ENCODE results near the gene TLR10.

DNA sequence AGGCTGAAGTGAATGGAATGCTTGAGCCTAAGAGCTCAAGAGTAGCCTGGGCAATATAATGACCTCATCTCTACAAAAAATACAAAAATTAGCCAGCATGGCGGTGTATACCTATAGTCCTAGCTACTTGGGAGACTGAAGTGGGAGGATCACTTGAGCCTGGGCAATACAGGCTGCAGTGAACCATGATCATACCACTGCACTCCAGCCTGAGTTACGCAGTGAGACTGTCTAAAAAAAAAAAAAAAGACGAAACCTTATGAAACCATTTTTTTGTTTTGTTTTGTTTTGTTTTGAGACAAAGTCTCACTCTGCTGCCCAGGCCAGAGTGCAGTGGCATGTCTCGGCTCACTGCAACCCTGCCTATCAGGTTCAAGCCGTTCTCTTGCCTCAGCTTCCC, 36.9 kb downstream of the TLR10 start:
- TF ChIP-seq, protein P1, sequence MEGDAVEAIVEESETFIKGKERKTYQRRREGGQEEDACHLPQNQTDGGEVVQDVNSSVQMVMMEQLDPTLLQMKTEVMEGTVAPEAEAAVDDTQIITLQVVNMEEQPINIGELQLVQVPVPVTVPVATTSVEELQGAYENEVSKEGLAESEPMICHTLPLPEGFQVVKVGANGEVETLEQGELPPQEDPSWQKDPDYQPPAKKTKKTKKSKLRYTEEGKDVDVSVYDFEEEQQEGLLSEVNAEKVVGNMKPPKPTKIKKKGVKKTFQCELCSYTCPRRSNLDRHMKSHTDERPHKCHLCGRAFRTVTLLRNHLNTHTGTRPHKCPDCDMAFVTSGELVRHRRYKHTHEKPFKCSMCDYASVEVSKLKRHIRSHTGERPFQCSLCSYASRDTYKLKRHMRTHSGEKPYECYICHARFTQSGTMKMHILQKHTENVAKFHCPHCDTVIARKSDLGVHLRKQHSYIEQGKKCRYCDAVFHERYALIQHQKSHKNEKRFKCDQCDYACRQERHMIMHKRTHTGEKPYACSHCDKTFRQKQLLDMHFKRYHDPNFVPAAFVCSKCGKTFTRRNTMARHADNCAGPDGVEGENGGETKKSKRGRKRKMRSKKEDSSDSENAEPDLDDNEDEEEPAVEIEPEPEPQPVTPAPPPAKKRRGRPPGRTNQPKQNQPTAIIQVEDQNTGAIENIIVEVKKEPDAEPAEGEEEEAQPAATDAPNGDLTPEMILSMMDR (IDR thresholded peaks at IDR 0.05; ENCODE audit: borderline replicate concordance, extremely low read depth, low read length, poor library complexity, severe bottlenecking): no peak
- no peak for TF ChIP-seq EZH2 (IDR thresholded peaks at IDR 0.05; ENCODE audit: borderline replicate concordance, low read depth, low read length, severe bottlenecking)
